Measurements from ENCODE around the gene SEC16B. TPM values are rescaled to one million over a fixed set of nuclear protein-coding genes. Genes with fewer than 3 reads are reported as not detected.

SEC16B gene
- total RNA-seq, 4 donors from 2014 or later: 5.1 to 89.8 (median 15.2) TPM

- no peaks in the 10 kb centered on the region for H3K36me3 ChIP-seq
- in situ Hi-C loops (cut with MboI; ENCODE audit: low pct_ligation_motif_present in 1 of 4, low pct_unique_long_range_greater_than_20kb in 1 of 4, low sequenced_read_pairs in 3 of 4) (no loop called here), intact Hi-C loops (cut with DNase I; ENCODE audit: low total_unique reads) (no loop called here)
- DNase-seq: no peak
- no peaks in the 10 kb centered on the region for H3K27me3 ChIP-seq
- TF ChIP-seq CTCF (IDR thresholded peaks at IDR 0.05): no peak
- TF ChIP-seq EP300 (IDR thresholded peaks at IDR 0.05; ENCODE audit: low read depth): no peak
- TF ChIP-seq POLR2A (IDR thresholded peaks at IDR 0.05): no peak
- no peak for TF ChIP-seq POLR2AphosphoS5 (IDR thresholded peaks at IDR 0.05)
- H3K27ac ChIP-seq: no peak overlapping the region
- no peaks in the 10 kb centered on the region for H3K9me3 ChIP-seq
- no peak overlapping the region for H3K4me3 ChIP-seq
- no peaks in the 10 kb centered on the region for H3K4me1 ChIP-seq
These were observed 19.4 kb downstream of the SEC16B start for GRCh38 chr1:177950506-177950905.

- H3K4me3 ChIP-seq: no peak overlapping the region
- peak; percentile 52 for DNase-seq
- no peaks in the 10 kb centered on the region for H3K9me3 ChIP-seq
- in situ Hi-C loops (cut with MboI; ENCODE audit: low pct_ligation_motif_present in 1 of 4, low pct_unique_long_range_greater_than_20kb in 1 of 4, low sequenced_read_pairs in 3 of 4) (loop anchor here in 3 of 4 donors (25.0 kb wide), 1 partner anchor 1061 kb away; no protein-coding TSS in a partner anchor), intact Hi-C loops (cut with DNase I; ENCODE audit: low total_unique reads) (no loop called here)
- no peaks in the 10 kb centered on the region for H3K27me3 ChIP-seq
- H3K4me1 ChIP-seq: no peaks in the 10 kb centered on the region
- H3K36me3 ChIP-seq: no peaks in the 10 kb centered on the region
- TF ChIP-seq POLR2AphosphoS5 (IDR thresholded peaks at IDR 0.05): no peak
- peak; percentile 82 to 90 (median 87) for TF ChIP-seq CTCF (IDR thresholded peaks at IDR 0.05)
- TF ChIP-seq EP300 (IDR thresholded peaks at IDR 0.05; ENCODE audit: low read depth): no peak
- no peak for TF ChIP-seq POLR2A (IDR thresholded peaks at IDR 0.05)
- H3K27ac ChIP-seq: no peak overlapping the region
- 20 to 27% methylated on average over 8 of the region's 8 CpGs for WGBS, 2 donors (ENCODE audit: low coverage in 1 of 2)
These were observed 21.4 kb downstream of the SEC16B start for GRCh38 chr1:177948336-177948972.

GRCh38 chr1:177947623-177948022 lies 22.2 kb downstream of the SEC16B start:
- TF ChIP-seq CTCF (IDR thresholded peaks at IDR 0.05) (no peak), POLR2A (IDR thresholded peaks at IDR 0.05) (no peak)
- no peaks in the 10 kb centered on the region for H3K36me3 ChIP-seq
- no peaks in the 10 kb centered on the region for H3K27me3 ChIP-seq
- DNase-seq: no peak
- H3K4me1 ChIP-seq: no peaks in the 10 kb centered on the region
- H3K9me3 ChIP-seq: no peaks in the 10 kb centered on the region
- H3K27ac ChIP-seq: no peak overlapping the region
- H3K4me3 ChIP-seq: no peak overlapping the region
- intact Hi-C loops (cut with DNase I; ENCODE audit: low total_unique reads) (no loop called here), in situ Hi-C loops (cut with MboI; ENCODE audit: low pct_ligation_motif_present in 1 of 4, low pct_unique_long_range_greater_than_20kb in 1 of 4, low sequenced_read_pairs in 3 of 4) (loop anchor here in 3 of 4 donors (25.0 kb wide), 1 partner anchor 1060 kb away; no protein-coding TSS in a partner anchor)
- 80% methylated on average over 7 of the region's 7 CpGs; no CpG with 5 or more reads in 1 of the 2 donors for WGBS, 2 donors (ENCODE audit: low coverage in 1 of 2)

- no peaks in the 10 kb centered on the region for H3K27me3 ChIP-seq
- peak; percentile 41 for DNase-seq
- H3K4me1 ChIP-seq: no peaks in the 10 kb centered on the region
- no peak overlapping the region for H3K4me3 ChIP-seq
- H3K9me3 ChIP-seq: no peaks in the 10 kb centered on the region
- TF ChIP-seq POLR2A (IDR thresholded peaks at IDR 0.05) (no peak), EP300 (IDR thresholded peaks at IDR 0.05; ENCODE audit: low read depth) (no peak), CTCF (IDR thresholded peaks at IDR 0.05) (peak; percentile 65 to 73 (median 68)), POLR2AphosphoS5 (IDR thresholded peaks at IDR 0.05) (no peak)
- in situ Hi-C loops (cut with MboI; ENCODE audit: low pct_ligation_motif_present in 1 of 4, low pct_unique_long_range_greater_than_20kb in 1 of 4, low sequenced_read_pairs in 3 of 4) (loop anchor here in 3 of 4 donors (25.0 kb wide), 1 partner anchor 1059 kb away; no protein-coding TSS in a partner anchor), intact Hi-C loops (cut with DNase I; ENCODE audit: low total_unique reads) (no loop called here)
- no peak overlapping the region for H3K27ac ChIP-seq
- H3K36me3 ChIP-seq: no peaks in the 10 kb centered on the region
- 61 to 62% methylated on average over 5 to 12 of the region's 12 CpGs for WGBS, 2 donors (ENCODE audit: low coverage in 1 of 2)
These were observed 23.8 kb downstream of the SEC16B start for GRCh38 chr1:177945943-177946650.
